ENCODE results near the gene AGPAT1.

GRCh38 chr6:32189069-32189741 is 13.3 kb upstream of the AGPAT1 start:
- TF ChIP-seq POLR2A (IDR thresholded peaks at IDR 0.05) (no peak), EP300 (IDR thresholded peaks at IDR 0.05) (no peak), CTCF (IDR thresholded peaks at IDR 0.05) (no peak), POLR2AphosphoS5 (IDR thresholded peaks at IDR 0.05) (no peak)

All from upper lobe of left lung (tissue), 4 donors.